22Rv1 (cell line): ENCODE data around the gene PRMT7.
A peak's percentile ranks its signal among the peaks of the same experiment; 100 is the strongest.

Source experiments
- H3K27ac ChIP-seq: fragments of 450-650 bp; 2 replicates; pipeline ENCODE4 v1.5.1; 2017
- ZFX ChIP-seq: fragments of 450-650 bp; IDR thresholded peaks from 2 replicates; pipeline ENCODE4 v1.6.1; 2017; ENCODE audit warnings: antibody characterized with exemption, borderline replicate concordance

Gene PRMT7

DNA sequence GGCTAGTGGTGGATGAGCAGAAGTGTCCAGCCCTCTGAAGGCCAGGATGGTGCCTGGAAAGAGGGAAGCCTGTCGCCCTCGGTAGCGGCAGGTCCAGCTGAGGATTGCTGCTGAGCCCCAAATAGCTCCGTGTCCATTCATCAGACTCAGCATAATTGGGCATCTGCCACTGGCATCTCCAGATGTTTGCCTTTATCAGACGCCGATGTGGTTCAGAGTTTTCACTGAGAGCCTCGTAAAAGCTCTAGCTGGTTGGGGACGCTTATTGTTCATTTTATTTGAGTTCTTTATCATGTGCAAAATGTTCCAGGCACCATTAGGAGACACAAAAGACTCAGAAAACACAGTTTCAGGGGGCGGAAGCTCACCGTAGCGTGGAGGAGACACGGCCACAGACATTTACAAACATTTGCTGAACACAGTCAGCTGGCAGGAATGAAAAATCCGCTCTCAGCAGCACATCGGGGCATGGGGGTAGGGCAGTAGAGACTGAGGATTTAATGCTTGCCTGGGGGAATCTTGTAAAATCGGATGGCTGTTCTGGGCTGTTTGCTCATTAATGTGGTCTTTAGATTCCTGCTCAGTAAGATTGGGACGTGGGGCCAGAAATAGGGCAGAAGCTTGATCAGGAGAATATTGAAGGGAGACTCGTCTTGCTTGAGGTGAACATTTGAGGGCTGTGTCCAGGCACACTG is 95.8 kb downstream of the PRMT7 start:
- TF ChIP-seq ZFX = no peak

More for the DNA sequence above, 95.8 kb downstream of the PRMT7 start:
- peak overlapping the region; percentile 61 for H3K27ac ChIP-seq
